GM19324 (cell line): Measurements from ENCODE around the gene MED22.
"Not testable (repeated sequence)": the region's sequence is repeated elsewhere in the genome, so short reads cannot be mapped to it uniquely, and the experiment has no call there.

Experiments used
- ATAC-seq: cut with Tn5 transposase; IDR thresholded peaks from one replicate; pipeline ENCODE4 v1.9.1; 2021; ENCODE audit warnings: mild to moderate bottlenecking, moderate library complexity; ENCODE audit not compliant: unreplicated experiment, low FRiP score

Gene MED22

GRCh38 chr9:133315997-133316396 is 31.9 kb downstream of the MED22 start:
- no peak for ATAC-seq

GRCh38 chr9:133309608-133310007 is 38.3 kb downstream of the MED22 start:
- ATAC-seq: no peak

- ATAC-seq: no peak
These were observed 40.6 kb downstream of the MED22 start for GRCh38 chr9:133307301-133307700.

GRCh38 chr9:133306242-133307204 is 41.4 kb downstream of the MED22 start:
- no peak for ATAC-seq

- no peak for ATAC-seq
These were observed 42.2 kb downstream of the MED22 start for GRCh38 chr9:133305731-133306130.

DNA sequence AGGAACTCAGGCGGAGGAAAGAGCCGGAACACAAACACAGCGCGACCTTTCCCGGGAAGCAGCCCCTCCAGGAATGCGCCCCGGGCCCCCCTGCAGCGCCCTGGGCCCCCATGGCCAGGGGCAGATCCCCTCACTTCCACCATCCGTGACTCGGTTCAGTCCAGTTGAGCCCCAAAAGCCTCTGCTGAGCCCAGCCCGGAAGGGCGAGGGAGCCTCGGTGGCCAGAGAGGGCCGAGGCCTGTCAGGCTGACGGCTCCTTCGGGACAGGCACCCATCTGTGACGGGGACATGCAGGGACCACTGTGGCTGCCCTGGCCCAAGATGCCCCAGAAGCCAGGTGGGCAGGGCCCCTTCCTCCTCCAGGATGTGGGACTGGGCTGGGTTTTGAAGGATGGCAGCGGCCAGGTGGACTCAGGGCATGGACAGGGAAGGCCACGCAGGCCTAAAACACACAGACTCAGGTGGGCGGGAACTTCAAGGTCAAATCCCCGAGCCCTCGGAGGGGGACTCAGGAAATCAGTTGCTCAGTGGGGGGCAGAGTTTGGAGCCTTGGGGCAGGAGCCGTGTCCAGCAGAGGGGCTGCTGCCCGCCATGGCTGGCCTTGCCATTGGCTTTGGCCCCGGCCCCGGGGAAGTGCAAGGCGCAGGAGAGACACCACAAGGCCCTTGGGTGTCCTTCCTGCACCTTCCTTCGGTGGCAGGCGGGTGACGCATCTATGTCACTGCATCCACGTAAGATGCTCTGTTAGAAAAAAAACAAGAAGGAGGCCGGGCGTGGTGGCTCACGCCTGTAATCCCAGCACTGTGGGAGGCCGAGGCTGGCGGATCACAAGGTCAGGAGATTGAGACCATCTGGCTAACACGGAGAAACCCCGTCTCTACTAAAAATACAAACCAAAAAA is 43.2 kb downstream of the MED22 start:
- no peak for ATAC-seq

GRCh38 chr9:133304158-133304470 is 43.8 kb downstream of the MED22 start:
- no peak for ATAC-seq

- ATAC-seq: no peak
These were observed 44.4 kb downstream of the MED22 start for GRCh38 chr9:133303266-133304157.

DNA sequence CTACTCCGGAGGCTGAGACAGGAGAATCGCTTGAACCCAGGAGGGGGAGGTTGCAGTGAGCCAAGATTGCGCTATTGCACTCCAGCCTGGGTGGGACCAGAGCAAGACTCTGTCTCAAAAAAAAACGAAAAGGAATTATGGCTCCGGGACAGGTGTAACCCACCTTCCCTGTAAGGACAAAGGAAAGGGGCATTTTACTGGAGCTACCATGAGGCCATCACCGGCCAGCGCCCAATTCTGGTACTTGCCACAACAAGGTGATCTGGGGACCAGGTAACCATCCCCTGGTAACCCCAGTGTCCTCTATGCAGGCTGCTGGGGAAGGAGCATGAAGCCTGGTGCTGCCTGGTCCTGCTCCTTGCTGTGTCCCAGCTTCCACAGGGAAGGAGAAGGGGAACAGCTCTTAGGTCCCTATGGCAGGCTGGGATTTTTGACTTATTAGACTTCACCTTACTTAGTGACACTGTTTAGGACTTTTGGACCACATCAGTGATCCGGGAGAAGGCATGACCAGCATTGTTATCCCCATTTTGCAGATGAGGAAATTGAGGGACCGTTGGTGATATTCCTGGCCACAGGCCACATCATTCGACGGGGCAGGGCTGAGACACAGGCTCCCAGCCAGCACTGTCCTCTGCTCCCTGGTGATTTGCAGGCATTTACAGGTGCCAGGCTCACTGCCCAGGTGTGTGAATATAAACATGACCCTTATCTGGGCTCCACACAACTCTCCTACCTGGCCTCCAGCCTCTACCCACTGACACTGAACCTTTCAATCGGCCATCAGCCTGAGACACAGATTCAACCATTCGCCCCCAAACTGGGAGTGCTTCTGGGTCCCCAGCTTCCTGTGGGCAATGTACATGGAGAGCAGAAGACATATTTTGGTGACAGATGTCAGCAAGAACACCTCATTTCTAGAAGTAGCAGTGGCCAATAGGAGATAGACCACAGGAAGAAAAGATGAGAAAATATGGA is 46.4 kb downstream of the MED22 start:
- no peak for ATAC-seq

DNA sequence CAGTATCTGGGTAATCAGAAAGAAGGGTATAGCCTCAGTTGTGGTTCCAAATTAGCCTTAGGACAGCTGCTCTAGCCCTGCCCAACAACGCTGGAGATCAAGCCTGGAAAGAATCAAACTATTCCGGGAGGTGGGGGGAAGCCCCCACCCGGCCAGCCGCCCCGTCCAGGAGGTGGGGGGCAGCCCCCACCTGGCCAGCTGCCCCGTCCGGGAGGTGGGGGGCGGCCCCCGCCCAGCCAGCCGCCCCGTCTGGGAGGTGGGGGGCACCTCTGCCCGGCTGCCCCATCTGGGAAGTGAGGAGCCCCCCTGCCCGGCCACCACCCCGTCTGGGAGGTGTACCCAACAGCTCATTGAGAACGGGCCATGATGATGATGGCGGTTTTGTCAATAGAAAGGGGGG is 47.9 kb downstream of the MED22 start:
- ATAC-seq: not testable (repeated sequence)

DNA sequence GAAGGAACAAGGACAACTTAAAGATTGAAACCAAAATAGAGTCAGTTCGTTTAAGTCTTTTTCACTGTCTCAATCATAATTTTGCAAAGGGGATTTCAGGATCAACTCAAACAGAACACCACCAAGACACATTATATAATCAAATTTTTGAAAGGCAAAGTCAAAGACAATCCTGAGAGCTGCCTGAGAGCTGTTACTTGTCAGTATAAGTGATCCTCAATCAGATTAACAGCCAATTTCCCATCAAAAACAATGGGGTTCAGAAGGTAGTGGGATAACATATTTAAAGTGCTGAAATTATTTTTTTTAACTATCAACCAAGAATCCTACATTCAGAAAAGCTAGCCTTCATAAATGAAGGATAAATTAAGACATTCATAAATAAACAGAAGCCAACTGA is 53.7 kb downstream of the MED22 start:
- ATAC-seq: no peak

DNA sequence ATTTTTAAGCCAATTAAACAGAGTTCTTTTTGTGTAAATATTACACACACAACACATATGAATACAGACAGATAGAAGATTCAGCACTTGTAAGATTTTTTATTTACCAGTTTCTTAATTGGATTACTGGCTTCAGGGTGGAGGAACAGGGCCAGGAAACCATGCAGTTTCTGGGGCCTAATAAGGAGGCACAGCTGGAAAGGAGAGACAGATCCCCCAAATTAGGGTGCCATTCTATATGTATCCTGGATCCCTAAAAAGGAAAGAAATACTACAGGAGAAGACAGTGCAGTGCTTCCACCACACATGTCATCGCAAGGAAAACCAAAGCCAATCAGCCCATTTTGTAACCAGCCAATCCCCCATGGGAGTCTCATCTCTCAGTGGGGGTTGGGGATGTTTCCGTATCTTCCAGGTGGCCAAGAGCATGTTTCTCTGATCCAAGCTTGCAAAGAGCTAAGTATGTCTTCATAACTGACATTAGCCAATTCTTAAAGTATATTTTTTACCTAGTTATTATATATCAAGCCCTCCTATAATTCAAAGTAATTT is 57.1 kb downstream of the MED22 start:
- ATAC-seq: no peak
